GM18511 (cell line): ENCODE results near the gene CEP44.

Source experiments
- ATAC-seq: cut with Tn5 transposase; IDR thresholded peaks from one replicate; pipeline ENCODE4 v1.9.1; 2021; ENCODE audit warnings: mild to moderate bottlenecking, moderate library complexity; ENCODE audit not compliant: unreplicated experiment

Gene CEP44

DNA sequence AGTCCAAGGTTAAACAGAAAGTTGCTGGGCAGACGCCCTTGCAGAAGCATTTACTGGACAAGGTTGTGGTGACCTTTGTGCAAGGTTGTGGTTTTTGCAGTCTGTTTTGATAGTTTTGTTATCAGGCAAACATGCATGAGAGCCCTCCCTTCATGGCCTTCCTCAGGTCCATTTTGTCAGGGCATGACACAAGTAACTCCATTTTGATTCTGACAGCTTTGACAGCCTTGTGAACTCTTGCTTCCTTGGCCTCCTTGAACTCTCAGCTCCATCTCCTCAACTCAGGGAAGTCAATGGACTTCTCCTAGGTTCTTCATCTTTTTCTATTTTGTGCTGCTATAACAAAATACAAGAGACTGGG lies 97.7 kb downstream of the CEP44 start:
- ATAC-seq: no peak
